GM12874 (cell line): ENCODE results near the gene SARS2.

Experiments
- TF ChIP-seq, protein P1 (sequence below): IDR thresholded peaks from 2 replicates; pipeline ENCODE4 v1.5.1; 2011; ENCODE audit warnings: low read depth, mild to moderate bottlenecking, control low read depth, low read length, moderate library complexity; ENCODE audit not compliant: insufficient read depth

Gene SARS2

DNA sequence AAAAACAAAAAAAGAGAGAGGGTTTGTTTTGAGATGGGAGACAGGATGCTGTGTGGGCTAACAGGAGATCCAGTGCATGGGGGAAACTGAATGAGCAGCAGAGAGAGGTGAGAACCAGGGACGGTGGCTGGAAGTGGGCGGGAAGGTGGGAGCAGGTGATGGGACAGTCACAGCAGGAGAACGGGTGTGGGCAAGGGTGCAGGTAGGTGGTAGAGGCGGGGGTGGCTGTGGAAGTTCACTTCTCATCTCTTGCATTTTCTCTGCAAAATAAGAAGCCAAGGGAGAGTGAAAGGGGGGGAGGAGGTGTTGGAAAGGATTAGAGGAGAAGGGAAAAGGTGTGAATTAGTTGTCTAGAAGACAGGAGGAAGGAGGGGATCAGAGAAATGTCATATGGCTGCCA lies 23.1 kb upstream of the SARS2 start:
- TF ChIP-seq, protein P1, sequence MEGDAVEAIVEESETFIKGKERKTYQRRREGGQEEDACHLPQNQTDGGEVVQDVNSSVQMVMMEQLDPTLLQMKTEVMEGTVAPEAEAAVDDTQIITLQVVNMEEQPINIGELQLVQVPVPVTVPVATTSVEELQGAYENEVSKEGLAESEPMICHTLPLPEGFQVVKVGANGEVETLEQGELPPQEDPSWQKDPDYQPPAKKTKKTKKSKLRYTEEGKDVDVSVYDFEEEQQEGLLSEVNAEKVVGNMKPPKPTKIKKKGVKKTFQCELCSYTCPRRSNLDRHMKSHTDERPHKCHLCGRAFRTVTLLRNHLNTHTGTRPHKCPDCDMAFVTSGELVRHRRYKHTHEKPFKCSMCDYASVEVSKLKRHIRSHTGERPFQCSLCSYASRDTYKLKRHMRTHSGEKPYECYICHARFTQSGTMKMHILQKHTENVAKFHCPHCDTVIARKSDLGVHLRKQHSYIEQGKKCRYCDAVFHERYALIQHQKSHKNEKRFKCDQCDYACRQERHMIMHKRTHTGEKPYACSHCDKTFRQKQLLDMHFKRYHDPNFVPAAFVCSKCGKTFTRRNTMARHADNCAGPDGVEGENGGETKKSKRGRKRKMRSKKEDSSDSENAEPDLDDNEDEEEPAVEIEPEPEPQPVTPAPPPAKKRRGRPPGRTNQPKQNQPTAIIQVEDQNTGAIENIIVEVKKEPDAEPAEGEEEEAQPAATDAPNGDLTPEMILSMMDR, result no peak

GRCh38 chr19:38952395-38953165 lies 22.0 kb upstream of the SARS2 start:
- TF ChIP-seq, protein P1, result peak; percentile 55

DNA sequence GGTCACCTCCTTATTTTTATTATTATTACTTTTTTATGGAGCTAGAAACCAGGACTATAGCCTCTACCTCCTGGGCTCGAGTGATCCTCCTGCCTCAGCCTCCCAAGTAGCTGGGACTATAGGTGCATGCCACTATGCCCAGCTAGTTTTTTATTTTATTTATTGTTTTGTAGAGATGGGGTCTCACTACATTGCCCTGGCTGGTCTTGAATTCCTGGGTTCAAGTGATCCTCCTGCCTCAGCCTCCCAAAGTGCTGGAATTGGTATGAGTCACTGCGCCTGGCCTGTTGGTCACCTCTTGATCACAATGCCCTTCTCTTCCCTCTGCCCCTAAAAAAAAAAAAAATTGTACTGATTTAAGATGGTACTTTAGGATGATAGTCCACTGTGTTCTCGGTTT lies 20.6 kb upstream of the SARS2 start:
- TF ChIP-seq, protein P1, result no peak

GRCh38 chr19:38949580-38950367 lies 19.2 kb upstream of the SARS2 start:
- TF ChIP-seq, protein P1, result no peak

GRCh38 chr19:38946229-38947010 lies 15.9 kb upstream of the SARS2 start:
- TF ChIP-seq, protein P1, result no peak

- TF ChIP-seq, protein P1, result no peak
Observed at GRCh38 chr19:38945562-38946228, 15.1 kb upstream of the SARS2 start.
